Anterior cingulate cortex (tissue), 58 donors: Measurements from ENCODE around the gene CDON.

Experiments used
- DNase-seq, 58 donors: peaks; one replicate each; lab custom pipeline; 2025; lab: John Stamatoyannopoulos, UW

Gene CDON

DNA sequence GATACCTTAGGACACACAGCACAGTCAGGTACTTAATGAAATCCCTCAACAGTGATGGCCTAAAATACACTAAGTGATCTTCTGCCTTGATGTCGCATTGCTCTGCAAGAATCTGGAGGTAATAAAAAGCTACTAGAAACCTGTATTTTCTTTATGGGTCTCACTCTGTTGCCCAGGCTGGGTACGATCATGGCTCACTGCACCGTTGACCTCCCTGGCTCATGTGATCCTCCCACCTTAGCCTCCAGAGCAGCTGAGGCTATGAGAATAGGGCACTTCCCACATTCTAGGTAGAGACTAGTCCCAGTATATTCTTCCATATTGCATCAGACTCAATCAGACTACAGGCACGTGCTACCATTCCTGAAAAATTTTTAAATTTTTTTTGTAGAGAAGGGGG lies 95.2 kb downstream of the CDON start:
- DNase-seq = no peak

GRCh38 chr11:125960771-125961170 lies 101.9 kb downstream of the CDON start:
- no peak for DNase-seq

- no peak for DNase-seq
These were observed 102.7 kb downstream of the CDON start for GRCh38 chr11:125959931-125960330.

DNA sequence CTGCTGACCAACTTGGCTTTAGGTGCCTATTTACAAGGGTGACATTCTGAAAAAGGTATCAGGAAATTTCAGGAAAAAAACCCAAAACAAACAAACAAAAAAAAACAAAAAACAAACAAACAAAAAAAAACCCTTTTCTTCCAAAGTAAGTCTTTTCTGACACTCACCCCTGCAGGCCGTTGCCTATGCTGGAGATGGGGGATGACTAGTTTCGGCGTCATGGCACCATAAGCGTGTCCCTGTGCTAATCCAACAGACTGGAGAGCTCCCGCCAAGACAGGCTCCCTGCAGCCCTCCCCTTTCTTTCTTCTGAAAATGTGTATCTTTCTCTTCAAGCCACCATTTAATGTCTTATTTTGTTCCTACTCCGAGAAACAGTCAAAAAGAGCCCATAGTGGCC lies 103.2 kb downstream of the CDON start:
- DNase-seq = no peak

- no peak for DNase-seq
These were observed 103.7 kb downstream of the CDON start for GRCh38 chr11:125958872-125959400.

DNA sequence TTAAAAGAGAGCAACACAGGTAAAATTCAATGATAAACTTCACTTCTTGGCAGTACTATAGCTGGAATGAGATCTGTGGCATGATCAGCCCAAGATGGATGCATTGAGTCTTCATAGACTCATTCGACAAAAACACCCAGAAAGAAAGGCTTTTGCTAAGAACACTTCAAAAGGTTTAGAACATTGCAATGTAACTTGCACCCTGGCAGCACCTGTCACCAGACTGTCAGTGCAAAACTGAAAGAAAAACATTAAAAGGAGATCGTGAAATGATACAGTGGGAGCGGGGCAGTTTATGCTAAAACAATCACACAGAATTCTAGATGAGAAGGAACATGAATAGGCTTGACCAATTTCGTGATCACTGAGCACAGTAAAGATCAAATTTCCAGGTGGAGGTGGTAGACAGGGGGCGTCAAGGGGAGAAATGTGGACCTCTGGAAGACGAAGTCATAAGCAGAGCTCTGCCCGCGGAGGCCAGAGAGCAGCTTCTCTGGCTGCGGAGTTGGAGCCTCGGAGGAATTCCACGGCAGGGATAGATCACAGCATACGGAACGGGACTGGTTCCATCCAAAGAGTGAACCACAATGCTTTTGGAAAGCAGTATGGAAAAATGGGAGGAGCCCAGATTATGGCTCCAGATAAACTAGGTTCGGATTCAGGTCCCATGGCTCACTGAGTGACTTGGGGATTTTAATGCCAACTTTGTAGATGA lies 104.9 kb downstream of the CDON start:
- DNase-seq = no peak

GRCh38 chr11:125956391-125957134 lies 106.1 kb downstream of the CDON start:
- DNase-seq = peak in 41 of 58 donors; percentile 14 to 74 (median 41)

DNA sequence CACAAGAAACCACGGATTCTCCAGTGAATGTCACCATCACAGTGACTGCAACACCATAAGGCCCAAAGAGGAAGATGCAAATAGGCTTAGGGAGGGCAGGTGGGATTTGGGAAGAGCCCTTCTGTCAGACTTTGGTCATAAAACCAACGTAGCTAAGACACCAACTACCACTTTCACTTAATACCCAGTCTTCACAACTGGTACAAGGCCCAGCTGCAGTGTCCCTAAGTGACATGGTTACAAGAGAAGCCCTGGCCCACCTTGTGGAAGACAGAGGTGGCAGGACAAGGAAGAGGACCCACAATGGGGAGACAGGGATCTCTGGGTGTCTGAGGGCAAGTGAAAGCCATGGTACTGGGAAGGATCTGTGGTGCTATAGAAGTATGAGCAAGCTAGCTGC lies 106.8 kb downstream of the CDON start:
- DNase-seq = no peak

DNA sequence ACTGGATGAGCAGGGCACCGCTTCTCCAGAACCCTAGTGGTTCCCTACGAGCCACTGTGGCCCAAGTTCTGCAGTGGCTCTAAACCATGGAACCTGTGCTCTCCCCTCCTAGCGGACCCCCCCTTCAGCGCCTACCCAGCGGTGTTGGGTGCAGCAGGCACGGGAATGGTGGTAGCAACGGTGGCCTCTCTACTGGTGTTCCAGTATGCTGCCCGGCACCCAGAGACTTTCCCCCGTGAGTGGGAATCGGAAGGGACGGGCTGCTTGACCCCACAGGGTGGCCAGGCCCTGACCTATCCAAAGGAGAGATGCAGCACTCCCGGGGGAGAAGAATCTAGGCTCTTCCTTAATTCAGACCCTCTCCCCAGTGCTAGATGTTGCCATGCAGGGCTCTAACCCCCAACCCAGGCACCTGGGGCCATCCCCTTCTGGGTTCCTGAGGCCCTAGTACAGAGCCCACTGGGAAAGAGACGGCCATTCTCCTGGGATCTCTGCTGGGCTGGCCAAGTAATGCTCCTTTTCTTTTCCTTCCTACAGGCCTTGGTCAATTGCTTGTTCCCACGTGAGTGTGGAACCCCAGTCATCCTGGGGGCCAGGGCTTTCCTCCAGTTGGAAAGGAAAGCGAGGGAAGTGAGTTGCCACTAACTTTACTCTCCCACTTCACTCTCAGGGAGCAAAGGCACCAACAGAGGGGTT lies 107.6 kb downstream of the CDON start:
- DNase-seq = no peak

GRCh38 chr11:125954123-125954944 lies 108.3 kb downstream of the CDON start:
- DNase-seq = no peak

DNA sequence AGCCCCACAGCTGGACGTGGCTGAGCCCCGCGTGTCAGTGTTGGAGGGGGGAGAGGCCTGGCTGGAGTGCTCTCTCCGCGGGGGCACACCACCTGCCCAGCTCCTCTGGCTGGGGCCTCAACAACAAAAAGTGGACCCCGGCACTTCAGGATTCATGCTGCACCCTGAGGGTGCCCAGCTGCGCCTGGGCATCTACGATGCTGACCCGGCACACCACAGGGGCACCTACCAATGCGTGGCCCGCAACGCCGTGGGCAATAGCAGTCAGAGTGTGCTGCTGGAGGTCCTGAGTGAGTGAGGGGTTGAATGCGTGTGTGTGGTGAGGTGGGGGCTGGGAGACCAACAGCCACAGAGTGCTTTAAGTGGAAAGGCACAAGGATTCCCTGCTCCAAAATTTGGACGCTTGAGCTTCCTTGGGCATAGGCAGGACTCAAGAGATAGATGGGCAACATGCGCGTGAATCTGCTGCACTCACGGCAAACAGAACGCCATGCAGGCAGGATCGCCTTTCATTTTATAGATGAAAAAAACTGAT lies 109.2 kb downstream of the CDON start:
- DNase-seq = no peak

DNA sequence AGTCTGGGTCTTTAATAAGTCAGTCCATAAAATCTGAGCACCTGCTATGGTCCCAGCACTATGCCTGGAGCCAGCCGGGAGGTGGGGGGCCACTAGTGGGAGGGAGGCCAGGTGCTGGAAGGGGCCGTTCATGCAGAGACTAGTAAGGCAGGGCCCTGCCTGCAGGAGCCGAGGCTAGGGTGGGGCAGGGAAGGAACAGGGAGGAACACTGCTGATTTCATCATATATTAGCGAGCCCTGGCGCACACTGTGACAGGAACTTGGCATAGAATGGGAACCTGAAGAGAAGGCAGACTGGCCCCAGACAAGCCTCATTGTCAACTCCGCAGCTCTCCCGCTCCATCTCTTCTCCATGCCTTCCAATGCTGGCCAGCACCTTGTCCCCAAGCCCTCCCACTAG lies 109.7 kb downstream of the CDON start:
- DNase-seq = no peak

DNA sequence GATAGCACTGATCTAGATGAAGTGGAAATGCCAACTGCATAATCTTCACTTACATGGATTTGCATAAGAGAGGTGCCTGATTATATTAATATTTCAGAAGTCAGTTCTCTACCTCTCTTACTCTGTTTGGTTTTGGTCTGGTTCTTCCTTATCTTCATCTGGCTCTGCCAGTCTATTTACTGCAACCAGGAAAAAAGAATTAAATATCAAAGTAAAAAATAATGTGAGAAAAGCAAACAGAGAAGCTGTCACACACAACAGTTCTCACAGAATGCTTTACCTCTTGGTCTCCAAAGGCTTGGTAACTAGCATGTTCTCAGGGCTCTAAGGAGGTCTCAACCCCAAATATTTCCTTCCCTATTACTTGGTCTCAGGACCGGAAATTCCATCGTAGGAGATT lies 110.1 kb downstream of the CDON start:
- no peak for DNase-seq

- no peak for DNase-seq
These were observed 110.9 kb downstream of the CDON start for GRCh38 chr11:125951731-125952130.

- no peak for DNase-seq
These were observed 111.7 kb downstream of the CDON start for GRCh38 chr11:125950696-125951651.

- DNase-seq = no peak
These were observed 112.5 kb downstream of the CDON start for GRCh38 chr11:125950178-125950490.

- DNase-seq = no peak
These were observed 113.1 kb downstream of the CDON start for GRCh38 chr11:125949271-125950177.
